Glomerular endothelial cell (primary cell): ENCODE results near the gene PWWP2A. TPM values are rescaled to one million over a fixed set of nuclear protein-coding genes. Genes with fewer than 3 reads are reported as not detected.

ENCODE experiments used
- total RNA-seq: library from RNA; depleted of rRNA; stranded (reverse); fragments of >200 nt; gene quantifications from 2 replicates; pipeline ENCODE4 v1.2.3, GENCODE V29; 2015

PWWP2A gene
- total RNA-seq, 1 donor from 2014 or later = 28.2 TPM

Other genes starting within 250 kb of the PWWP2A start
- gene ADRA1B, start 203.0 kb downstream of the PWWP2A start, total RNA-seq = 0.39 and 1.3 TPM in 2 replicates
- gene TTC1, start 110.3 kb downstream of the PWWP2A start, total RNA-seq = 45.8 and 74.3 TPM in 2 replicates
- 0.35 TPM in 1 of 2 replicates, not detected in the other for gene FABP6, start 110.1 kb upstream of the PWWP2A start, total RNA-seq
- gene CCNJL, start 193.1 kb upstream of the PWWP2A start, total RNA-seq = 18.5 and 23.2 TPM in 2 replicates